HL-60/S4 treated with retinoic acid at 250 ng/mL for 4 days and 3 days (cell line): ENCODE measurements around the gene GATAD2B.

Experiments used
- in situ Hi-C: fragments of 300-500 bp; cut with MboI; formaldehyde crosslinking; loops from 2 replicates; pipeline ENCODE4 v1.7.0; 2022; ENCODE audit warnings: low sequenced_read_pairs

The GATAD2B gene

DNA sequence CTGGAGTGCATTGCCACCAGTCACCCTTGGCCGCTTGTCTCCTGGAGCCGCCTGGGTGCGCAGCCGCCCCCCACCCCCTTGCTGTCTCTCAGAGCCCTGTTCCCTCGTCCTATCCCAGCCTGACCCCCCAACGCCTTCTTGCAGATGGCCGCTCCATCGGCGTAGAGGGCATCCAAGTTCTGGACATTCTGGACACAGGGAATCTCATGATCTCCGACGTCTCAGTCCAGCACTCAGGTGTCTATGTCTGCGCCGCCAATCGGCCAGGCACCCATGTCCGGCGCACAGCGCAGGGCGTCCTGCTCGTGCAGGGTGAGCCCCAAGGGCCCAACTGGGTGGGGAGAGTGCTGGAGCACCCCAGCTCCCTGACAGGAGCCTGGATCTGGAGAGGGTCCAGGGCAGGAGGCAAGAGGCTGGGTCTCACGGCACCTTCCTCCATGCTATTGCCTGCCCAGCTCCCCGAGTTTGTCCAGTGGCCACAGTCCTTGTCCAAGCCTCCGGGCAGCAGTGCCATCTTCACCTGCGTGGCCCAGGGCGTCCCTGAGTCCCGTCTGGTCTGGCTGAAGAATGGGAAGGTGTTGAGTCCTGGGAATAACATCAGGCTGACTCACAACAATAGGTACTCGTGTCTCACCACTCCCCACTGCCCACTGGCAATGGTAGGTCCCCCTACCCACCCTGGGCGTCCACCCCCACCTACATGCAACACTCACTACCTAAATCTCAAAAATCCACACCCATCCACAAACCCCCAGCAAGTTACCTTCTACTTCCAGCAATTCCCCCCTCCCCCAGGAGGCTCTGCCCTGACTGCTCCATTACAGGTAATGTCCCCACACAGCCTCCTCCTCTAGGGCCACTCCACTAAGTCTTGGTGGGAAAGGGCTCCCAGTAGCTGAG is 123.0 kb downstream of the GATAD2B start:
- in situ Hi-C loops: no loop called here

DNA sequence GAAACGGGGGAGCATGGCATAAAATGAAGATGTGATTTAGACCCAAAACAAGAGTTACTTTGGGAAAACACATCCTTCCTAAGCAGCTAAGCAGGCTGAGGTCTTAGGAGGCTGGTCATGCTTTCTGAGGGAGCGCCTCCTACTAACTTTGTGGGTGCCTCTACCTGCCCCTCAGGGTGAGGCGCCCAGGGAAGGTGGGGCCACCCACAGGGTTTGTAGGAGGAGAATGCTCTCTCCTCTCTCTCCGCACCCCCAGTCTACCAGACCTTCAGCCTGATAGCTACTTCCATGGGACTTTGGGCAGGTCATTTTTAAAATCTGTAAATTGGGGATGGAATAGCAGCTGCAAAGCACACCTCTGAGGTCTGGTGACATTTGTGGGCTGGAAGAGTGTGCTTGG is 123.8 kb downstream of the GATAD2B start:
- in situ Hi-C loops: no loop called here

DNA sequence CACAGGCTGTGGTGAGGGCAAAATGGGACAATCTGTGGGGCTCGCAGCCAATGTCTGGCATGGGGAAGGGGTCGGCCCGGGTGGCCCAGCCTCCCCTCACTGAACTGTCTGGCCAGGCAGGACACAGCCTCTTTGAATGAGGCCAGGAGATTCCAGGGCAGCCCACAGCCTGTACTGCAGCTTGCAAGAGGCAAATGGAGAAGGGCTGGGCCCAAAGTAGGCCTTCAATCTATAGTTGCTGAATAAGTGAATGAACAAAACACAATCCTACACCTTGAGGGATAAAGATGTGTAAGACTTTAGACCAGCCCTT is 124.3 kb downstream of the GATAD2B start:
- in situ Hi-C loops: no loop called here

DNA sequence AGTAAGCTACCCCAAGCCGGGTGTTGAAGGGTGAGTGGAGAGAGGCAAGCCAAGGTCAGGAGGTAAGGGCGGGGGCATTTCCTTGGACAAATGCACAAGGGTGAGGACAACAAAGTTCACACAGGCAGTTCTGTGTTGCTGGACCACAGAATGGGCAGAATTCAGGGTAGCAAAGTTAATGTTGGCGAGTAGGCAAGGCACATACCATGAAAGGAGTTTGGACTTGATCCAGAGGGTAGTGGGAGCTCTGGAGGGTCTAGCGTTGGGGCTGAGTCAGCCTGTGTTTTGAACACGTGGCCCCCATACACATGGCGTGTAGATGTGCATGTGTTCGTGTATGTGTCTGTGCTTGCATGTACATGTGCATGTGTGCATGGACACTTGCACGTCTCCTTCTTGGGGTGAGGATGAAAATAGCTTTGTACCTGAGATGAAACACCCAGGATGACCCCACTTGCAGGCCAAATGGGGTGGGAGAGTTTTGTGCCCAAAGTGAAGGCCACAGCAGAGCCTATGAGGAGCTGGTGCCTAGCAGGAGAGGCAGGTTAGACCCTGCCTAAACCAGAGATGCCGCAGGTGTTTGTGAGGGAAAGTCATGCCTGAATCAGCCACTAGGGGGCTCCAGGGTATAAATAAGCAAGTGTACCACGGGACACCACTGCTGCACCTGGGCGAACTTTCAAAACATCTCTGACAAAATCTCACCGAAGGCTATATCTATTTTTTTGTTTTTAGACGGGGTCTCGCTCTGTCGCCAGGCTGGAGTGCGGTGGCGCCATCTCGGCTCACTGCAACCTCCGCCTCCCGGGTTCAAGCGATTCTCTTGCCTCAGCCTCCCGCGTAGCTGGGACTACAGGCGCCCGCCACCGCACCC is 125.7 kb downstream of the GATAD2B start:
- in situ Hi-C loops: no loop called here

DNA sequence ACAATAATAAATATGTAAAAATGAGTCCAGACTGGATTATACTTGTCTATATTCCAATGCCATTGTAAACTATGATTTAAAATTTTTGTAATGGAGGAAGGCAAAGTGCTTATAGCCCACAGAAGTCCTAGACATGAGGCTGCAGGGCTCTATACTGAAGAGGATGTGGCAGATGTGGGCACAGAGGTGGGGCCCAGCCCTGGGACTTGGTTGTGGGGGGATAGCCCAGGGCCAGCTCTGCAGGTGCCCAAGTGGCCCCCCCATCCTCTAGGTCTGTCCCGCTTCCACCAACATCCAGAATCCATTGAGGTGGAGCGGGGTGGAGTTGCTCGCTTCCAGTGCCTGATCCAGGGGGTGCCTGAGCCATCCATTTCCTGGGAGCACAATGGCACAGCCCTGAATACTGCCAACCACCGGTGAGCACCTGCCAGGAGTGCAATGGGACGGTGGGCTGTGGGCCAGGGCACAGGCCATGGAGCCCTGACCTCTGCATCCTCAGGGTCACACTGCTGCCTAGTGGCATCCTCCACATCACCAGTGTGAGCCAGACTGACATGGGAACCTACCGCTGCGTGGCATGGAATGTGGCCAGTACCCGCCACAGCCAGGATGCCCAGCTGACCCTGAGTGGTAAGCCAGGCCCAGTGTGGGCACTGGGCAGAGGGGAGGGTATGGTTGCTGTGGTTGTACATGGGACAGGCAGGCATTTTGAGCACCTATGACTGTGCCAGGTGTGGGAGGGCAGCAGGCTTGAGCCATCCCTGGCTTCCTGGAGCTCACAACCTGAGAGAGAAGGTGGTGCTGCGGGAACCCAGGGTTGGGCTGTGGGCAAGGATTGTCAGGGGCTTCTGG is 126.6 kb downstream of the GATAD2B start:
- in situ Hi-C loops: no loop called here

DNA sequence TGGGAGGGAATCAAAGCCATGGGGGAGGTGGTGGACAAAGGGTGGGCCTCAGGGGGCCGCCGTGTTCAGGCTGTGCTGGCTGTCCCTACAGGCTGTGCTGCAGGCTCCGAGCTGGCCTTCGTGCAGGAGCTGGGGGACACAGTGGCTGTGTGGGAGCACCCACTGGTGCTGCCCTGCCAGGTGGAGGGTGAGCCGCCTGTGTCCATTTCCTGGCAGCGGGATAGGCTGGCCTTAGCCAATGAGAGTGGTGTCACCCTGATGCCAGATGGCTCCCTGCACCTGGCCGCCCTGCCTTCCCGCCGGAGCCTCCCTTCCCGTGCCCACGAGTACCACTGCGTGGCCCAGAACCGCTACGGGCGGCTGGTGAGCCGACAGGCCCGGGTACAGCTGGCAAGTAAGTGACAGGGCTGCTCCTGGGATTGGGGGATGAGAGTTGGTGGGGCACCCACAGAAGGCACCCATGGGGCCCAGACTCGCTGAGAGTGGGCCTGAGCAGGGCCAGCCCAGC is 127.4 kb downstream of the GATAD2B start:
- in situ Hi-C loops: no loop called here

DNA sequence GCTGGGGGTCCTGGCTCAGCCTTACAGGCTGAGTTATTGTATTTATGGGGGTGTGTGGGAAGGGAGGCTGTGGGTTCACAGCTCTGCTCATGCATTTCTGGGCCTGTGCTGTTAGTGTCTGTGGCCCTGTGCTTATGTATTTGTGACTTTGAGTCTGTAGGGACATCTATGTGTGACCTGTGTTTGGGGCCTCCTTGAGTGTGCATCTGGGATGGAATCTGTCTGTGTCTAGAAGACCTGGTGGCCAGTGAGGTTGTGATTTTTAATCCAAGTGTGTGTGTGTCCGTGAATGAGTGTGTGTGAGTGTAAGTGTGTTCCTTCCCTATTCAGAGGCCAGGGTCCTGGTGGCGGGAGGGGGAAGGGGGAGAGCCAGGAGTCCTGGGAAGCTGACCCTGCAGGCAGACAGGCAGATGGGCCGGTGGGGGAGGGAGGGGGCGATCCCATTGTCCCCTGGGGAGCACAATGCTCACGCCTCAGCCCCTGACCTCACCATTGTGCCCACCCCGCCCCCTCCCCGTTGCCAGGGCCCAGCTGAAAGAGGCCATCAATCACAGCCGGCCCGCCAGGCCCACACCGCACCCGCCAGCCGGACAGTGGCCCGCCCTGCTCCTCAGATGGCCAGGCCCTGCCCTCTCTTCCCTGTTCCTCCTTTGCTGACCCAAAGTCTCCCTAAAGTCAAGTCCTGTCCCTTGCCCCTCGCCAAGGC is 128.0 kb downstream of the GATAD2B start:
- in situ Hi-C loops: no loop called here

DNA sequence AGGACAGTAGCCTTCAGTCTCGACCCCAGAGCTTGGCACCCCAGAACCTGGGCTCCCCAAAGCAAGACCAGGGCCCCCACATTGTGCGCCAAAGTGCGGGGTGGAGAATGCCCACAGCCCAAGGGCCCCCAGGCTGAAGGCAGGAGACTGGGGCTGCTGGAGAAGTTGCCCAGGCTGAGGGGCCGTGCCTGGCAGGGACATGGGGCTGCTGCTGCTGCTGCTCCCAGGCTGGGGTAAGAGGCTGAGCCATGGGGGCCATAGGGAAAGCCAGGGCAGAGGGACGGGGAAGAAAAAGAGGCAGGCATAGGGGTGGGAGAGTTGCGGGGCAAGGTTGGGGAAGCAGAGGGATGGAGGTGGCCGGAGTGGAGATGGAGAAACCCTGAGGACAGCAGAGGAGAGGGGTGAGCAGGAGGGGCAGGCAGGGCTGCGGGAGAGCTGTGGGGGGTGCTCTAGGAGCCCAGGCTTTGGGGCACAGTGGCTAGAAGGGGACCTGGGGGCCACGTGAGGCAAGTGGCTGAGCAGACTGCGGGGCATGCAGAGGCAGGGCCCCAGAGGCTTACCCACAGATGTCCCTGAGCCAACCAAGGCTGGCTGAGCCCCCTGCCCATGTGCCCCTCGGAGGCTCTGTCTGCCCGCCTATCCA is 128.7 kb downstream of the GATAD2B start:
- in situ Hi-C loops: no loop called here

DNA sequence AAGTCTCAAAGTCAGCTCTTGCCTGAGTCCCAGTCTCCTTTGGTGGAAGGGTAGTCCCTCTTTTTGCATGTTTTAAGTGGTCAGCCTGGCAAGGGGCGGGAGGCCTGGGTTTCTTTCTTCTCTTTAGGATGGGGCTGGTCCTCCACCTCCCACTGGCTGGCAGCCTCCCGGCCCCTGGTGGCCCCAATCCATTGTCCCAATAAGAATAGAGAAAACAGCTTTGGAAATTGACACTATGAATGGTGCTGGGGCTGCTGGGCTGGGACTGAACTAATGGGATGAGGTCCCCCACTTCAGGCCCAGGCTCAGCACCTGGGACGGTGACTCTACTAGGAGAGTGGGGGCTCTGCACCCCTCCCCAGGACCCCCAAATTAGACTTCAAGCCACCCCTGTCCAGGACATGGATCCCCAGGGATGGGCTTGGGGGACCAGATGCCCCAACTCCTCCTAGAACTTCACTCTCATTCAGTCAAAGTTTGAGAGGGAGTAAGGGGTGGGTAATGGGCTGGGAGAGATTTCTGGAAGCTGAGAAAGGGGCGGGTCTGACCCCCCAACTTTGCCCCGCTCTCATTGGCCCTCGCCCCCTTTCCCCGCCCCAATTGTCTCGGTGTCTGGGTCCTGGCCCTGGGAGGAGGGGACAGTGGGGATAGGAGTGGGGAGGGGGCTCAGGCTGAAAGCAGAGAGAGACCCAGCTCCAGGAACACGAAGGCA is 129.4 kb downstream of the GATAD2B start:
- in situ Hi-C loops: no loop called here

DNA sequence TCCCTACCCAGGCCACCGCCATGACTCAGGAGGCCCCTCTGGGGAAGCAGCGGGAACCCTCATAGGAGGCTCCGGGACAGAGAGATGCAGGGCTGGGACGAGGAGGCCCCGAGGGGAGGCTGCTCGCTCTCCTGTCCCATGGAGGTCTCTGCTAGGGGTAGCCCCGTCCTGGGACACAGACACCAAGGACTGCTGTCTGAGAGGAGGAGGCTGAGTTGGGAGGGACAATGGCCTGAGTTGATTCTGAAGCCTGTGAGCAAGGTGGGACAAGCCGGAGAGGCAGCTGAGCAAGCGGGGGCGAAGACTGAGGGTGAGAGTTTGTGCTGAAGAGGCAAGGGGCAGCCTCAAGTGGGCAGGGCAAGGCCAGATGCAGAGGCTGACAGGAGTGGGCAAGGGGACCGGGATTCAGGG is 130.1 kb downstream of the GATAD2B start:
- in situ Hi-C loops: no loop called here

DNA sequence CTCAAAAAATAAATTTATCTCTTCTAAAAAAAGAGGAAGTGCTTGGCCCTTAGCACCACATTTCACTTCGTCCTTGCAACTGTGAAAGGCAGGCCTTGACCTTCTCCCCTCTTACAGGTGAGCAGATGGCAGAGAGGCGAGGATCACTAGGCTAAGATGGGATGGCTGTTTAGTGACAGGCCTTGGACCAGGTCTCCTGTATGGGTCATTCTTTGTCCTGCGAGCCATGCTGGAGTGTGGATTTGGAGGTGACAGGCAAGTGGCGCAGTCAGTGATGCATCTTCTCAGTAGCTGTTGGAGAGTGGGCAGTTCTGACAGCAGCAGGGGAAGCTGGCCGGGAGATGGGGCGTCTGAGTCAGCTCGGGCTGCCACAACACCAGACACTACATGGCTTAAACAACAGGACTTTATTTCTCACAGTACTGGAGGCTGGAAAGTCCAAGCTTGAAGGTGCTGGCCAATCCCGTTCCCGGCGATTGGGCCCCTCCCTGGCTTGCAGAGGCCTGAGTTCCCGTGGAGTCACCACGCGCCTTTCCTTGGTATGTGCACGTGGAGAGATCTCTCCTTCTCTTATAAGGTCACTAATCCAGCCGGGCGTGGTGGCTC is 131.0 kb downstream of the GATAD2B start:
- in situ Hi-C loops: no loop called here

DNA sequence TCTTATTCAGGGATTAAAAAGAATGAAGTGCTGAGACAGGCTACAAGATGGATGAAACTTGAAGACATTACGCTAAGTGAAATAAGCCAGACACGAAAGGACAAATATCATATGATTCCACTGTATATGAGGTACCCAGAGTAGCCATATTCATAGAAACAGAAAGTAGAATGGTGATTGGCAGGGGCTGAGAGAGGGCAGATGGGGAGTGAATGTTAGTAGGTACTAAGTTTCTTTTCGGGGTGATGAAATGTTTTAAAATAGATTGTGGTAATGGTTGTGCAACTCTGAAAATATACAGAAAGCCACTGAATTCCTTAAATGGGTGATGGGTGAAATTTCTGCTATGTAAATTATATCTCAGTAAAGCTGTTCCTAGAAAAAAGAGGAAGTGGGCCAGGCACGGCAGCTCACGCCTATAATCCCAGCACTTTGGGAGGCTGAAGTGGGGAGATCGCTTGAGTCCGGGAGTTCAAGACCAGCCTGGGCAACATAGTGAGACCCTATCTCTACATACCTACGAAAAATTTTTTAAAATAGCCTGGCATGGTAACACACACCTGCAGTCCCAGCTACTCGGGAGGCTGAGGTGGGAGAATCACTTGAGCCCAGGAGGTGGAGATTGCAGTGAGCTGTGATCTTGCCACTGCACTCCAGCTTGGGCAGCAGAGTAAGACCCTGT is 131.7 kb downstream of the GATAD2B start:
- in situ Hi-C loops: no loop called here

DNA sequence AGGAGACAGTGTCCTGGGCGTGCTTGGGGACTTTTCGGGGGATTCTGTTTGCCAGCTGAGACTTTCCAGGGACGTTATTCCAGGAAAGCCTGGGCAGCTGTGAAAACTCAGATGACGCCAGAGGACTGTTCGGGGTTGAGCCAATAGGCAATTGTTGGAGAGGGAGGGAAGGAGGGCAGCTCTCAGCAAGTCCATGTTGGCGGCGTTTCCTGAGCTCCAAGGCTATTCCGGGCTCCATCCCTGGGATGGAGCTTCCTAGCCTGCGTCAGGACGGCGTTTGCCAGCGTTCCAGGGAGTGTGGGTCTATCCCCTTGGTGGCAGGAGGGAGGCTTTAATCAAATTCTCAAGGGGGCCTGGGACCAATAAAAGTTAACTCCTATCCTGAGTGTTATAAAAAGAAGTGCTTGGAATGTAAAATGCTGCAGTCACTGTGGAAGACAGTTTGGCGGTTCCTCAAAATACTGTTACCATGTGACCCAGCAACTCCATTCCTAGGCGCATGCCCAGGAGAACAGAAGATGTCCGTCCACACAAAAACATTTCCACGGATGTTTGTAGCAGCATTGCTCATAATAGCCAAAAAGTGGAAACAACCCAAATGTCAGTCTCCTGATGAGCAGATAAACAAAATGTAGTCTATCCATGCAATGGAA is 132.3 kb downstream of the GATAD2B start:
- in situ Hi-C loops: no loop called here

DNA sequence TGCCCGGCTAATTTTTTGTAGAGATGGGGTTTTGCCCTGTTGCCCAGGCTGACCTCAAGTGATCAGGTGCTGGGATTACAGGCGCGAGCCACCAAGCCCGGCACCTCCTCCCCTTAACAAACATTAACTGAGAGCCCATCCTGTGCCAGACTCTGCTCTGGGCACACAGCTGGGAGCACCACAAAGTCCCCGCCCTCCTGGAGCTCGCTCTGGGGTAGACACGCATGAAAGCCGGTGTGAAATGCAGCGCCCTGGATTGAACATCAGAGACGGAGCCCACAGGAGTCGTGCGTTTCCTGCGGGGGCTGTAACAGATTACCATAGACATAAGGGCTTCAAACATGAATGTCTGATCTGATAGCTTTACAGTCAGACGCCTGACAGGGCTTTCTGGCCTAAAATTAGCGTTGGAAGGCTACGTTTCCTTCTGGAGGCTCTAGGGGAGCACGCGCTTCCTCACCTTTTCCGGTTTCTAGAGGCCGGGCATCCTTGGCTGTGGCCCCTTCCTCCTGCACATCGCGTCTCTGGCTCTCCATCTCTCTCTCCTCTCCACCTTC is 133.2 kb downstream of the GATAD2B start:
- in situ Hi-C loops: no loop called here

DNA sequence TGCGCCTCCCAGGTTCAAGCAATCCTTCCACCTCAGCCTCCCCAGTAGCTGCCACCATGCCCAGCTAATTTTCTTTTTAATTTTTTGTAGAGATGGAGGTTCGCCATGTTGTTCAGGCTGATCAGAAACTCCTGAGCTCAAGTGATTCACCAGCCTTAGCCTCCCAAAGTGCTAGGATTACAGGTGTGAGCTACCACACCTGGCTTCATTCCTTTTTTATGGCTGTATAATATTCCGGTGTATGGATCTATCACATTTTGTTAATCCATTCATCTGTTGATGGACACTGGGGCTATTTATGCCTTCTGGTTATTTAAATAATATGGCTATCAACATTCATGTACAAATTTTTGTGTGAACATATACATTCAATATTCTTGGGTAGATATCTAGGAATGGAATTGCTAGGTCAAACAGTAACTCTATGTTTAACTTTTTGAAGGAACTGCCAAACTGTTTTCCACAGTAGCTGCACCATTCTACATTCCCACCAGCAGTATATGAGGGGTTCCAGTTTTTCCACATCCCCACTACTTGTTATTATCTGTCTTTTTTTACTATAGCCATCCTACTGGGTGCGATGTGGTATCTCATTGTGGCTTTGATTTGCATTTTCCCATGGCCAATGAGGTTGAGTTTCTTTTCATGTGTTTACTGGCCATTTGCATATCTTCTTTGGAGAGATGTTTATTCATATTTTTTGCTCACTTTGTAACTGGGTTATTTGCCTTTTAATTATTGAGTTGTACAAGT is 136.6 kb downstream of the GATAD2B start:
- in situ Hi-C loops: no loop called here

DNA sequence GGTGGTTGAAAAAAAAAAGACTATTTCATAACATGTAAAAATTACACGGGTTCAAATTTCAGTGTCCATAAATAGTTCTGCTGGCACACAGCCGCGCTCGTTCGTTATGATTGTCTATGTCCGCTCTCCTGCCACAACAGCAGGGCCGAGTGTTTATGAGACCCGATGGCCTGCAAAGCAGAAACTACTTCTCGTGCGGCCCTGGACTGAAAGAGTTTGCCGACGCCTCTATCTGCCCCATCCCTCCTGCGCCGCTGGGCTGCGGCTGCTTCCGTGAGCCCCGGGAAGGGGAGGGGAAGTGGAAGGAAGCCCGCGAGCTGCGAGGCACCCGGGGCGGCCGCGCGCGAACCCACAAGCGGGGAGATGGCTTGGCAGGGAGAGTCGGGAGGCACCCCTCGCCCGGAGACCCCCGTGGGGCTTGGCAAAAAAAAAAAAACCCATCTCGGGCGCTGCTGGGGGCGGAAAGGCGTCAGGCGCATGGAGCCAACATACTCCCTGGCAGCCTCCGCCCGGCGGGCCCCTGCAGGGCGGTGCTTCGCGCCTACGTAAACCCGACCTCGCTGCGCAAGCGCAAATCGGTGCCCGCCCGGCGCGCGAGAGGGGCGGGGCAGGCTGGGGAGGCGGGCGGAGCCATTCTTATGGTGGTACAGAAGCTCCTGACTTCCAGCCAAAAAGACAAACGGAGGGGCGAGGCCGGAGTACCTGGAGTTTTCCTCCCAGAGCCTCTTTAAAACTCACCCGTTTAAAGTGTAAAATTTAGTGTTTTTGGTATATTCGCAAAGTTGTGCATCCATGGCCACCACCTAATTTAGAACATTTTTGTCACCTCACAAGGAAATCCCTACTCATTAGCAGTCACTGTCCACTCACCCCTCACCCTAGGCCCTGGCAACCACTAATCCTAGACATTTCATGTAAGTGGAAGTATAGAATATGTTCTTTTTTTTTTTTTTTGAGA is 139.3 kb downstream of the GATAD2B start:
- in situ Hi-C loops: no loop called here
